Tibial nerve (tissue), 4 donors: ENCODE results near the gene EPG5. TPM values are rescaled to one million over a fixed set of nuclear protein-coding genes. Genes with fewer than 3 reads are reported as not detected.

Source experiments
- DNase-seq, 2 donors: peaks; one replicate each; pipeline ENCODE4 v3.0.0-alpha.2; 2019; ENCODE audit warnings: low spot score in 2 of 2
- H3K27ac ChIP-seq, 4 donors: fragments of 200-600 bp; sonication (generic) in 3 of 4; one replicate each; pipeline ENCODE4 v1.5.1; 2017 to 2019; ENCODE audit warnings: mild to moderate bottlenecking in 1 of 4
- H3K27me3 ChIP-seq, 2 donors: fragments of 200-600 bp; sonication (generic) in 1 of 2; one replicate each; pipeline versions ENCODE4 v1.5.1 to v1.6.0; 2017 to 2019
- H3K36me3 ChIP-seq, 3 donors: fragments of 200-600 bp; sonication (generic); one replicate each; pipeline ENCODE4 v1.5.1; 2018 to 2019
- H3K4me1 ChIP-seq, 4 donors: fragments of 200-600 bp; sonication (generic) in 3 of 4; one replicate each; pipeline ENCODE4 v1.5.1; 2017 to 2019
- H3K4me3 ChIP-seq, 4 donors: fragments of 200-600 bp; sonication (generic) in 3 of 4; one replicate each; pipeline ENCODE4 v1.5.1; 2017 to 2019; ENCODE audit warnings: mild to moderate bottlenecking in 1 of 4, moderate library complexity in 1 of 4
- H3K9me3 ChIP-seq, 4 donors: fragments of 200-600 bp; sonication (generic) in 3 of 4; one replicate each; pipeline ENCODE4 v1.5.1; 2017 to 2019
- EP300 ChIP-seq, 2 donors: sonication (generic); formaldehyde crosslinking; IDR thresholded peaks; one replicate each; pipeline ENCODE4 v1.6.1; 2017; ENCODE audit warnings: antibody characterized with exemption in 2 of 2, mild to moderate bottlenecking in 1 of 2
- POLR2A ChIP-seq, 2 donors: fragments of 450-650 bp; IDR thresholded peaks; one replicate each; pipeline ENCODE4 v1.6.1; 2017; ENCODE audit warnings: antibody characterized with exemption in 2 of 2, mild to moderate bottlenecking in 2 of 2, moderate library complexity in 2 of 2
- WGBS, 2 donors: methylation state at CpG; one replicate each; pipeline ENCODE4 v1.1.5; 2018; 5-methylcytosine and 5-hydroxymethylcytosine counted together
- total RNA-seq, 4 donors: library from RNA; depleted of rRNA; stranded (reverse); fragments of >200 nt; gene quantifications; one replicate each; pipeline ENCODE4 v1.1.0, GENCODE V29; 2016
- TF ChIP-seq, protein P1 (sequence below), 5 experiments: fragments of 200-600 bp in 3 of 5; fragments of 450-650 bp in 2 of 5; sonication (generic) in 3 of 5; IDR thresholded peaks; one replicate each; pipeline ENCODE4 v1.5.1; 2016 to 2019; ENCODE audit warnings: antibody characterized with exemption in 5 of 5, mild to moderate bottlenecking in 3 of 5, moderate library complexity in 2 of 5

EPG5 gene
- total RNA-seq, 4 donors from 2014 or later: 26.1 to 48.3 (median 40.6) TPM

DNA sequence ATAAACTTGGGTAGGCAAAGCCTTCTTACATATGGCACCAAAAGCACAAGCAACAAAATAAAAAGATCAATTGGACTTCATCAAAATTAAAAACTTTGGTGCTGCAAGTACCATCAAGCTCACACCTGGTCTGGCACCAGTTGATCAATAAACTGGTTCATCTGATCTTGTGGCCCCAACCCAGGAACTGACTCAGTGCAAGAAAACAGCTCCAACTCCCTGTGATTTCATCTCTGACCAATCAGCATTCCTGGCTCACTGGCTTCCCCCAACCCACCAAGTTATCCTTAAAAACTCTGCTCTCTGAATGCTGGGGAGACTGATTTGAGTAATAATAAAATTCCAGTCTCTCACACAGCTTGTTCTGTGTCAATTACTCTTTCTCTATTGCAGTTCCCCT is 8.4 kb downstream of the EPG5 start:
- Histone ChIP-seq H3K36me3 (peaks cover 0 to 27% (median 0%) of the 10 kb centered on the region in 3 donors), H3K27me3 (no peaks in the 10 kb centered on the region), H3K4me3 (no peak overlapping the region), H3K9me3 (no peaks in the 10 kb centered on the region), H3K4me1 (peaks cover 0 to 32% (median 0%) of the 10 kb centered on the region in 4 donors), H3K27ac (no peak overlapping the region)
- no peak for DNase-seq
- TF ChIP-seq EP300 (IDR thresholded peaks at IDR 0.05) (no peak), POLR2A (IDR thresholded peaks at IDR 0.05) (no peak)
- TF ChIP-seq, protein P1, sequence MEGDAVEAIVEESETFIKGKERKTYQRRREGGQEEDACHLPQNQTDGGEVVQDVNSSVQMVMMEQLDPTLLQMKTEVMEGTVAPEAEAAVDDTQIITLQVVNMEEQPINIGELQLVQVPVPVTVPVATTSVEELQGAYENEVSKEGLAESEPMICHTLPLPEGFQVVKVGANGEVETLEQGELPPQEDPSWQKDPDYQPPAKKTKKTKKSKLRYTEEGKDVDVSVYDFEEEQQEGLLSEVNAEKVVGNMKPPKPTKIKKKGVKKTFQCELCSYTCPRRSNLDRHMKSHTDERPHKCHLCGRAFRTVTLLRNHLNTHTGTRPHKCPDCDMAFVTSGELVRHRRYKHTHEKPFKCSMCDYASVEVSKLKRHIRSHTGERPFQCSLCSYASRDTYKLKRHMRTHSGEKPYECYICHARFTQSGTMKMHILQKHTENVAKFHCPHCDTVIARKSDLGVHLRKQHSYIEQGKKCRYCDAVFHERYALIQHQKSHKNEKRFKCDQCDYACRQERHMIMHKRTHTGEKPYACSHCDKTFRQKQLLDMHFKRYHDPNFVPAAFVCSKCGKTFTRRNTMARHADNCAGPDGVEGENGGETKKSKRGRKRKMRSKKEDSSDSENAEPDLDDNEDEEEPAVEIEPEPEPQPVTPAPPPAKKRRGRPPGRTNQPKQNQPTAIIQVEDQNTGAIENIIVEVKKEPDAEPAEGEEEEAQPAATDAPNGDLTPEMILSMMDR (IDR thresholded peaks at IDR 0.05): no peak

DNA sequence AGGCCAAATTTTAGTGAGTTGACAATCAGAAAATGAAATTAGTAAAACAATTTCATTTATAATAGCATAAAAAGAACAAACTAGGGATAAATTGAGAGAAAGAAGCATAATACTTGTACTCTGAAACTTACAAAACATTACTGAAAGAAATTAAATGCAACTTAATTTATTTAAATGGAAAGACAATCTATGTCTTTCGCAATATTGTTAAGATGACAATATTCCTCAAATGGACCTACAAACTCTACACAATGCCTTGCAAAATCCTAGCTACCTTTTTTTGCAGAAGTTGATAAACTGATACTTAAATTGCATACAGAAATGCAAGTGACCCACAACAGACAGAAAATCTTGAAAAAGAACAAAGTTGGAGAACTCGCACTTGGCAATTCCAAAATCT is 9.1 kb downstream of the EPG5 start:
- WGBS, 2 donors: 97 to 99% methylated on average over 2 of the region's 2 CpGs
- TF ChIP-seq EP300 (IDR thresholded peaks at IDR 0.05) (no peak), POLR2A (IDR thresholded peaks at IDR 0.05) (no peak)
- TF ChIP-seq, protein P1 (IDR thresholded peaks at IDR 0.05): no peak
- no peaks in the 10 kb centered on the region for H3K9me3 ChIP-seq
- H3K27me3 ChIP-seq: no peaks in the 10 kb centered on the region
- H3K36me3 ChIP-seq: peaks cover 0 to 34% (median 0%) of the 10 kb centered on the region in 3 donors
- no peak overlapping the region for H3K27ac ChIP-seq
- no peak for DNase-seq
- peaks cover 0 to 28% (median 0%) of the 10 kb centered on the region in 4 donors for H3K4me1 ChIP-seq
- H3K4me3 ChIP-seq: no peak overlapping the region

DNA sequence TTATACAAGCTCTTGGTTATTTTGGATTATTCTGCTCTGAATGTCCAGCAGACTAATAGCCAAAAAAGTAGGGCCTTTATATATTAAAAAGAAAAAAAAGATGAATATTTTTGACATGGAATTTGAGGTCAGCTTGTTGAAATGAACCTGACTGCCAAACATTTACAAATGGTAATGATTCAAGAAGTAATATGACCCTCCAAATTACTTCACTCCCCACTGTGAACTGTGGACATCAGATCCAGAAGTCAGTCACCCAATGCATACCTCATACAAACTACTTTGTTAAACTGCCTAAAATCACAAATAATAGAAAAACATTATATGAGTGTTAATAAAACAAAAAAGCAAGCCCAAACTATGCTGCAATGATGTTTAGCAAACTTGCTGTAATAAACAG is 10.0 kb downstream of the EPG5 start:
- Histone ChIP-seq H3K27ac (no peak overlapping the region), H3K4me3 (no peak overlapping the region), H3K4me1 (peaks cover 0 to 19% (median 0%) of the 10 kb centered on the region in 4 donors), H3K9me3 (no peaks in the 10 kb centered on the region), H3K27me3 (no peaks in the 10 kb centered on the region), H3K36me3 (peaks cover 0 to 43% (median 0%) of the 10 kb centered on the region in 3 donors)
- DNase-seq: no peak
- TF ChIP-seq POLR2A (IDR thresholded peaks at IDR 0.05) (no peak), EP300 (IDR thresholded peaks at IDR 0.05) (no peak)
- TF ChIP-seq, protein P1 (IDR thresholded peaks at IDR 0.05): no peak

DNA sequence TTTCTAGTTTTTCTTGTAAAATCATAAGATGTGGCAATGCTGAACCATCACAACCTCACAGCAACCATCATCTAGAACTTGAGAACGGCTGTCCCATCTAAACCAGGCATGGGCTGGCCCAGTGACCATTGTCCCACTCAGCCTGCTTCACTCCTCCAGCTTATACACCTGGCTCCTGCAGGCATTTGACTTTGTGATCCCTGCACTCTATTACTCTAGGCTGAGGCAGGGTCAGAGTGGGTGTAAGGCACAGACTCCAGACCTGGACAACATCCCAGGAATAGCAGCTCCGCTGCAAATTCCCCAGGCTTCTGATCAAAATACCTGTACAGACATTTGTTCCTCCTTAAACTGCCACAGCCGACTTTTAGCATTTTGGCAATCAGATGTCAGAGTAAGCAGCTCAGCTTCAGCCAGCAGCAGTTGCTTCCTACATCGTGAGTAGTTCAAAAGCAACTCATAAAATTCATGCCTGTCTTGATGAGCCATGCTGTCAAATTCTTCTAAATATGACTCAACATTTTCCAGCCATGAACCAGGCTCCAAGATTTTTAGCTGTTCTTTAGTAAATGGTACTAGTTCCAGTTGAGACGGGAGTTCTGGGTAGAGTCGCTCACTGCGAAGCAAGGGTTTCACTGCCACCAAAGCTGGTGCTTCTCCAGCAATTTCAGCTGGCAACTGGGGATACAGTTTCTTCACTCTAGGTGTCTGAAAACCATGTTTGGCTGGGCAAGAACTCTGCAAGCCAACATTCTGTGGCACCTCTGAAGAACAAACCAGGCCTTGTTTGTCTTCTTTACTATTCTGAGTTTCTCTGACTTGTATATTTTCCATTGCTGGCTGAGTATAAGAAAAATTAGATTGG is 12.8 kb downstream of the EPG5 start:
- H3K9me3 ChIP-seq: no peaks in the 10 kb centered on the region
- H3K36me3 ChIP-seq: peaks cover 0 to 63% (median 0%) of the 10 kb centered on the region in 3 donors
- no peak overlapping the region for H3K4me3 ChIP-seq
- TF ChIP-seq EP300 (IDR thresholded peaks at IDR 0.05) (no peak), POLR2A (IDR thresholded peaks at IDR 0.05) (no peak)
- TF ChIP-seq, protein P1 (IDR thresholded peaks at IDR 0.05): no peak
- H3K27ac ChIP-seq: no peak overlapping the region
- peaks cover 0 to 5% (median 0%) of the 10 kb centered on the region in 4 donors for H3K4me1 ChIP-seq
- DNase-seq: no peak
- no peaks in the 10 kb centered on the region for H3K27me3 ChIP-seq
- 85 to 91% methylated on average over 7 of the region's 7 CpGs for WGBS, 2 donors

DNA sequence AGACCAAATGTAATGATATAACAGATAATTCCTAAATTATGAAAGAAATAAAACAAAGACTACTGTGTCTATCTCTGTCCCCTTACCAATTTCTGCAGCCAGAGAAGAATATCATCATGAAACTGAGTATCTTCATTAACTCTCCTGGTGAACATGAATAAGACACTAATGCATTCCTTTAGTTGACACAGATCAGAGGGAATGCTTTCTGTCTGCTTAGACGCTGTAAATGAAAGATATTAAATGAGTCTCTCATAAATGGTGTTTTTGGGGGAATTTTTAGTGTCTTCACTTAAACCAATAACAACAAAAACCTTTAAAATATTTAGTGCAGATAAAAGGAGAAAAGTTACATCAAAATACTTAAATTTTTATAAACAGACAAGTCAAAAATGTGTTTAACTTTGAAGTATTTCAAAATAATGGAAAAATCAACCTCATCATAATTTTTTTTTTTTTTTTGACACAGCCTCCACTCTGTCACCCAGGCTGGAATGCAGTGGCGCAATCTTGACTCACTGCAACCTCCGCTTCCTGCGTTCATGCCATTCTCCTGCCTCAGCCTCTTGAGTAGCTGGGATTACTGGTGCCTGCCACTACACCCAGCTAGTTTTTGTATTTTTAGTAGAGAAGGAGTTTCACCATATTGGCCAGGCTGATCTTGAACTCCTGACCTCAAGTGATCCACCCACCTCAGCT is 16.0 kb downstream of the EPG5 start:
- DNase-seq: no peak
- Histone ChIP-seq H3K27ac (no peak overlapping the region), H3K9me3 (no peaks in the 10 kb centered on the region), H3K27me3 (no peaks in the 10 kb centered on the region), H3K36me3 (peaks cover 0 to 94% (median 6%) of the 10 kb centered on the region in 3 donors), H3K4me1 (no peaks in the 10 kb centered on the region), H3K4me3 (no peak overlapping the region)
- TF ChIP-seq POLR2A (IDR thresholded peaks at IDR 0.05) (no peak), EP300 (IDR thresholded peaks at IDR 0.05) (no peak)
- TF ChIP-seq, protein P1 (IDR thresholded peaks at IDR 0.05): no peak
- WGBS, 2 donors: 80 to 84% methylated on average over 4 of the region's 4 CpGs
